Hematopoietic multipotent progenitor cell treated with erythropoietin and hydrocortisone succinate and interleukin-3 and kit ligand, for 6 days (in vitro differentiated cells): ENCODE measurements around the gene TCF19.
"Not testable (repeated sequence)": the region's sequence is repeated elsewhere in the genome, so short reads cannot be mapped to it uniquely, and the experiment has no call there.

ENCODE experiments used
- DNase-seq: peaks from one replicate; pipeline ENCODE4 v3.0.0-alpha.2; 2015

The TCF19 gene

GRCh38 chr6:31183859-31184258 lies 25.5 kb downstream of the TCF19 start:
- not testable (repeated sequence) for DNase-seq

DNA sequence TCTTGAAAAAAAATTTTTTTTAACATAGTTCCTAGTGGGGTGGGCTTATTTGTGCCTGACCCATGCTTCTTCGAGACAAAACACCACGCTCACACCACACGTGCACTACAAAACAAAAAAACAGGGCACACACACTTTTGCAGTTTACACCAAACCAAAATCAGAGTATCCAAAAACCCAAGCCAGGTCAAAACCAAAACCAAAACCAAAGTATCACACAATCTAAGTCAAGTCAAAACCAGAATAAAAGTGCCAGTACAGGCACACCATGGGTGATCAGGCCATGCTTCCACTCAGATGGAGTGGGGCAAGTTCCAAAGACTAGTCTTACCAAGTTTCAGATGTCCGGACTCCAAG lies 27.3 kb downstream of the TCF19 start:
- not testable (repeated sequence) for DNase-seq

DNA sequence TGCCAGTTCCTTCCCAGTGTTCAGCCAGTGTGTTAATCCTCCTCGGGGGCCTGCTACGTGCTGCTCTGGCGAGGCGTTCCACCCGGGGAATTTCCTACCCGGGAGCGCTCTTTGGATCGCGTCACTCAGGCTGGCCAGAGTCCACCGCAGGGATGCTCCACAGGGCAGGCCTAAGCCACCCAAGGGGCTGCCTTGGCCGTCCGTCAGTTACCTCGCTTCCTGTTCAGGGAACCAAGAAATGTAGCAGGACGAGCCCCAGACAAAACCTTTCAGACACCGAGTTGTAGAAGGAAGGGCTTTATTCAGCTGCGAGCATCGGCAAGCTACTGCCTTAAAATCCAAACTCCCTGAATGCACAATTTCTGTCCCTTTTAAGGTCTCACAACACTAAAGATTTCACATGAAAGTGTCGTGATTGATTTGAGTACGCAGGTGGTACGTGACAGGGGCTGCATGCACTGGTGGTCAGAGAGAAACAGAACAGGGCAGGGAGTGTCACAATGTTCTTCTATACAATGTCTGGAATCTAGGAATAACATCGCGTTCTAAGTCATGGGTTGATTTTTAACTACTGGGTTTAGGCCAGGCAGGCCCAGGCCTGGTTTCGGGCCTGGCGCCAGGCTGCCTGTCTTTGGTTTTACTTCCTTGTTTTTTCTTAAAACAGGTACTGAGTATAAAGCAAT lies 27.8 kb downstream of the TCF19 start:
- DNase-seq: no peak

DNA sequence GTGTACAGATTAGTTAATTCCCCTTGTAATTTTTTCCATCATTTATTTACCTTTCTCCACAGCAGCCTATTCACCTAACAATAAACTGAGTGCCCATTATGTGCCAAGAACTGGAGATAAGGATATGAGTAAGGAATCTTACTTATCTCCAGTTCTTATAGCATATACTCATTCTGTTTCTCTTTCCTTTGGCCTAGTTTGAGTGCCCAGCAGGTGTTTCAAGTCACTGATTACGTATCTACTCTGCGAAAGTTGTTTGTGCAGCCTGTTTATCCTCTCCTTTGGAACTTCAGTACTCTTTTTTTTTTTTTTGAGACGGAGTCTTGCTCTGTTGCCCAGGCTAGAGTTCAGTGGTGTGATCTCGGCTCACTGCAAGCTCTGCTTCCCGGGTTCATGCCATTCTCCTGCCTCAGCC lies 29.4 kb downstream of the TCF19 start:
- DNase-seq: no peak

- not testable (repeated sequence) for DNase-seq
Measured at GRCh38 chr6:31189223-31189622, 30.8 kb downstream of the TCF19 start.

DNA sequence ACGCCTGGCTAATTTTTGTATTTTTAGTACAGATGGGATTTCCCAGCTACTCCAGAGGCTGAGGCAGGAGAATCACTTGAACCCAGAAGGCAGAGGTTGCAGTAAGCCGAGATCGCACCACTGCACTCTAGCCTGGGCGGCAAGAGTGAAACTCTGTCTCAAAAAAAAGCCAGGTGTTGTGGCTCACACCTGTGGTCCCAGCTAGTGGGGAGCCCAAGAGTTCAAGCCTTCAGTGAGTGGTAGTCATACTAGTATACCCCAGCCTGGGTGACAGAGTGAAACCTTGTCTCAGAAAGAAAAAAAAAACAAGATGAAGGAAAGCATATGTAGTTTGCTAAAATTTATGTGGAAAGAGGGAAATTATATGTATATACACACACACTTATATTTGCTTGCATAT lies 32.1 kb downstream of the TCF19 start:
- no peak for DNase-seq

GRCh38 chr6:31192431-31193105 lies 34.2 kb downstream of the TCF19 start:
- DNase-seq: peak; percentile 85

DNA sequence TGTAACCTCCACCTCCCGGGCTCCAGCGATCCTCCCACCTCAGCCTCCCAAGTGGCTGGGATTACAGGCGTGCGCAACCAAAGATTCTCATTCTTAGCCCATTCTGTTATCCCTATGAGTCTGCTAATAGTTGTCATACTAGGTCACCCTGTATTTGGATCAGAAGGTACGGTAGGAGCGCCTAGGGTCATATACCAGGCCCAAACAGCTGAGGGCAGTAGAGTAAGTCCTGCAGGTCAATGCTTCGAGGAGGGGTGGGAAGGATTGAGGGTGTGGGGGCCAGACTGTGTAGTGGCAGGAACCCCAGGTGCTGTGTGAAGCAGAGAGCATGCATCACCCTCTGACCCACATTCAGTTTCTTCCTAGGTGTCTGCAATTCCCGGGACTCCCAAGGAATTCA lies 34.8 kb downstream of the TCF19 start:
- DNase-seq: no peak

DNA sequence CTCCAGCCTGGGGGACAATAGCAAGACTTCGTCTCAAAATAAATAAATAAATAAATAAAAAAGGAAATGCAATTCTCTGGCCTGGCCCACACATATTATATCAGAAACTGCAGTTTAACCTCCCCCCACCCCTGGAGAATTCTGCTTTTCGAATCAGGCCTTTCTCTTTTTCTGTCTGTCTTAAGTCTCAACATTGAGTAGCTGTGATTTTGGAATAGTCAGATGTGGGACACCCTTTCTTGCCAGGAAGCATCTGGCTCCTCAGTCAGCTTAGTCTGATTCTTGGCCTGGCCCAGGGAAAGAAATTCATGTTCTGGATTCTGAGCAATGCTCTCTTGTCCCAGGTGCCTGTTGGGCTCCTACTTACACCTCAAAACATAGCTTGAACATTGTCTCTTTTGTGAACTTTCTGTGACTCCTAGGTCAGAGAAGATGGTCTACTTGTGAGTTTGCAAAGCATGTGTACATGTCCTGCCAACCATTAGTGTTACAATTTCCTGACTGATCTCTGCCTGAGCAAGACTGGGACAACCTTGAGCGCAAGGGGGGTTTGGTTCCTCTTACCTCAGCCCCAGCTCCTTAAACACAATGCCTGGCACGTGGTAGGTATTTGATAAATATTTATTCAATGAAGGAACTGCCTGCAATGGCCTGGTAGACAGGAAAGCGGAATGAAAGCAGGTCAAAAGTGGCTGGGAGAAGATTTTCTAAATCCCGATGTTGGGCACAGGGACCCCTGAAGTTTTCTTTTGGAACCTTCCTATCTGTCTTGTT lies 35.9 kb downstream of the TCF19 start:
- no peak for DNase-seq

- DNase-seq: not testable (repeated sequence)
Measured at GRCh38 chr6:31195308-31195979, 37.1 kb downstream of the TCF19 start.

GRCh38 chr6:31196251-31197022 lies 38.0 kb downstream of the TCF19 start:
- DNase-seq: not testable (repeated sequence)

DNA sequence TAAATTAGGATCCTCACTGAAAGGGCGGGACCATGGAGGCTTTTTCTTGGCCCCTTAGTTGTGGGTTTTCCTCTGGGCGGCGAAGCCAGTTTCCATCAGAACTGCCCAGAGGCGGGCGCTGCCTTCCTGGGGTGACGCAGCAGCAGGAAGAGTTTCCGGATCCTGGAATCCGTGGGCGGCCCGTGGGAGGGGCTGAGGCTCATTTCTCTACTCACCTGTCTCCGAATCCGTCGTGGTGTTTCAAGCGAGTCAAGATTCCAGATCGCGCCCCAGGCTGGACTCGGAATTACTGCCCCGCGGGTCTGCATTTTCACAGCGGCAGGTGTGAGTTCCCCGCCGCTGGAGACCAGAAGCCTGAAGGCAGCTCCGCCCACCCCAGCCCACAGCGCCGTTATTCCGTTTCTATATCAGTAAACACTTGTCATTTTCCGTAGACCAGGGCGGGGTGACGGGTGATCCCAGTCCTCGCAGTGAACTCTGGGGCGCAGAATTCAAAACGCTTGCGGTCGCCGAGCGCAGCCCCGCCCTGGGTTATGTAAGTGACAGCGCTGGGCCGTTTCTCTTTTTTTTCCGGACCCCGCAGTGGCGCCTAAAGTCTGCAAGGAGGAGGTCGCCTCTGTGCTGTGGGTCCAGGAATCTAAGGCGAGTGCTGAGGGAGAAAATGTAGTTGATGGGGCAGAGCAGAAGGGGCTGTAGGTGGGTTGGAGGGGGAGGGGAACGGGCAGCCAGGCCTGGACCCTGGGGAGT lies 39.3 kb downstream of the TCF19 start:
- DNase-seq: peak; percentile 97

DNA sequence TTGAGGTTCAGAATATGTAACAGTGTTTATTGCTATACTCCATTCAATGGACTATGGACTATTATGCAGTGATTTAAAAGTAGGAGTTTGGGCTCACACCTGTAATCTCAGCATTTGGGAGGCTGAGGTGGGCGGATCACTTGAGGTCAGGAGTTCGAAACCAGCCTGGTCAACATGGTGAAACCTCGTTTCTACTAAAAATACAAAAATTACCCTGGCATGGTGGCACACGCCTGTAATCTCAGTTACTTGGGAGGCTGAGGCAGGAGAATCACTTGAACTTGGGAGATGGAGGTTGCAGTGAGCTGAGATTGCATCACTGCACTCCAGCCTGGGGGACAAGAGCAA lies 40.7 kb downstream of the TCF19 start:
- DNase-seq: not testable (repeated sequence)

- peak; percentile 55 for DNase-seq
Measured at GRCh38 chr6:31202259-31203166, 44.1 kb downstream of the TCF19 start.

DNA sequence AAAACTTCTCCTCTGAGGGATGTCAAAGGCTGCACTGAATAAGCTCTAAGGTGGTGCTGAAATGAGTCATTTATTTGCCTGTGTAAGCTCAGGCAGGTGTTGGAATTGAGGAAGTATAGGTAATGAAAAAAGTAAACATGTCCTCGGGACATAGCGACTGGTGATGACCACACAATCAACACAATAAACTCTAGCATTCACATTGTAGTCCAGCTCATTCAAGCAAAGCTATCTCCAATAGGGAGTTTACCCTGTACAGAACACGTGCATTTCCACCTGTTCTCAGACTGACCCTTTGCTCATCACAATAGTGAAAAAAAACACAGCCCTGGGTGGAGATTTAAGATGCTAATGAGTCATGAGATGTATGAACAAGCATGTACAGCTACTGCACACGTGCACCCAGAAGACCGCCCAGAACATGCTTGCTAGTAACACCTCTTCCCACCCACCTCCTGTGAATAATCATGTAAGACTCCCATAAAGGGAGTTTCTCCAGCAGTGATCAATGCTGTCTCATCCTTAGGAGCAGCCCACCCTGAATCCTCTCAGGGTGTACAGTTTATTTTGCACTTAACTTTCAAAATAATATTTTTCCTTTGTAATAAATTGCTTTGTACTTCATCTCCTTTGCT lies 45.1 kb downstream of the TCF19 start:
- peak; percentile 78 for DNase-seq

DNA sequence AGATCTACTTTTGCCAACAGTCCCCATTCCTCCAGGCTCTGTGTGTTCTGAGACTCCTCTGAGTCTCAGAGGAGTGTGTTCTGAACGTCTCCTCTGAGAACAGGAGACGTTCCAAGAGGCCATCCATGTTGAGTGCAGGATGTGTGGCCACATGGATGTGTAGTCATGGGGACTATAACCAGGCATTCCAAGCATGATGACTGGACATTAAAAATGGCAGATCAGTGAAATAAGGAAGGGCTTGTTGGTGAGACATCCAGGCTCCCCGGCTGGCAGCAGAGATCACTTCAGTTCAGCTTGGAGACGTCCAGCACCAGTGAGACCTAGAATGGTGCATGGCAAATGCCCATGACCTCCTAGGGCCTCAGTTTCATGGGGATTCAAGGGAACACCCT lies 46.4 kb downstream of the TCF19 start:
- DNase-seq: no peak

- DNase-seq: no peak
Measured at GRCh38 chr6:31205638-31206037, 47.2 kb downstream of the TCF19 start.

GRCh38 chr6:31208506-31208905 lies 50.1 kb downstream of the TCF19 start:
- no peak for DNase-seq

- DNase-seq: no peak
Measured at GRCh38 chr6:31209137-31209536, 50.7 kb downstream of the TCF19 start.

GRCh38 chr6:31210123-31210522 lies 51.7 kb downstream of the TCF19 start:
- no peak for DNase-seq
